GM23338 (cell line): ENCODE data around the gene BEST1. TPM values are rescaled to one million over a fixed set of nuclear protein-coding genes. Genes with fewer than 3 reads are reported as not detected.

Experiments
- ATAC-seq: fragments of 200-7000 bp; cut with Tn5 transposase; 3 replicates; pipeline ENCODE4 v1.9.1; 2020
- DNase-seq: peaks from one replicate; pipeline ENCODE4 v3.0.0-alpha.2; 2015; ENCODE audit warnings: low spot score
- H2AFZ ChIP-seq: fragments of 200-600 bp; sonication (generic); 2 replicates; pipeline ENCODE4 v1.8.0; 2016; ENCODE audit warnings: antibody characterized with exemption, mild to moderate bottlenecking, moderate library complexity
- H3F3A ChIP-seq: fragments of 200-600 bp; sonication (generic); replicated peaks from 2 replicates; pipeline ENCODE4 v1.8.0; 2017; ENCODE audit warnings: antibody characterized with exemption, mixed run types, low read depth
- H3K27ac ChIP-seq: fragments of 200-600 bp; sonication (generic); 2 replicates; pipeline ENCODE4 v1.6.1; 2016; ENCODE audit warnings: low read depth
- H3K27me3 ChIP-seq: fragments of 200-600 bp; sonication (generic); 2 replicates; pipeline ENCODE4 v1.8.0; 2016; ENCODE audit warnings: mild to moderate bottlenecking, mixed run types, moderate library complexity; ENCODE audit not compliant: insufficient read depth
- H3K36me3 ChIP-seq: fragments of 200-600 bp; sonication (generic); 2 replicates; pipeline ENCODE4 v1.8.0; 2016; ENCODE audit warnings: mild to moderate bottlenecking; ENCODE audit not compliant: insufficient read depth
- H3K4me1 ChIP-seq: fragments of 200-600 bp; sonication (generic); 2 replicates; pipeline ENCODE4 v1.8.0; 2016; ENCODE audit warnings: mild to moderate bottlenecking, moderate library complexity; ENCODE audit not compliant: insufficient read depth
- H3K4me2 ChIP-seq: fragments of 200-600 bp; sonication (generic); 2 replicates; pipeline ENCODE4 v1.7.1; 2017; ENCODE audit warnings: mixed run types
- H3K4me3 ChIP-seq: fragments of 200-600 bp; sonication (generic); 2 replicates; pipeline ENCODE4 v1.6.1; 2016; ENCODE audit warnings: mixed run types
- H3K79me2 ChIP-seq: fragments of 200-600 bp; sonication (generic); replicated peaks from 2 replicates; pipeline ENCODE4 v1.8.0; 2017; ENCODE audit warnings: mild to moderate bottlenecking; ENCODE audit not compliant: insufficient read depth
- H3K9me2 ChIP-seq: fragments of 200-600 bp; sonication (generic); 2 replicates; pipeline ENCODE4 v1.8.0; 2017; ENCODE audit not compliant: insufficient read depth
- H4K20me1 ChIP-seq: fragments of 200-600 bp; sonication (generic); replicated peaks from 2 replicates; pipeline ENCODE4 v1.8.0; 2017; ENCODE audit warnings: mild to moderate bottlenecking; ENCODE audit not compliant: insufficient read depth
- H3K27ac Mint-ChIP-seq: 2 replicates; pipeline ENCODE4 v1.8.0; 2020; ENCODE audit warnings: inconsistent platforms, mild to moderate bottlenecking, moderate library complexity, mixed read lengths
- H3K27me3 Mint-ChIP-seq: 3 replicates; pipeline ENCODE4 v1.8.0; 2022; ENCODE audit warnings: low read depth, mild to moderate bottlenecking, moderate library complexity, mixed read lengths, inconsistent platforms; ENCODE audit not compliant: insufficient read depth, poor library complexity
- H3K36me3 Mint-ChIP-seq: 3 replicates; pipeline ENCODE4 v1.8.0; 2021; ENCODE audit warnings: low read depth, mild to moderate bottlenecking, inconsistent platforms, moderate library complexity, mixed read lengths
- H3K4me1 Mint-ChIP-seq: 3 replicates; pipeline ENCODE4 v1.8.0; 2020; ENCODE audit warnings: mild to moderate bottlenecking, inconsistent platforms, mixed read lengths
- H3K4me3 Mint-ChIP-seq: 3 replicates; pipeline ENCODE4 v1.8.0; 2021; ENCODE audit warnings: moderate library complexity, mild to moderate bottlenecking, inconsistent platforms, mixed read lengths
- H3K9me3 Mint-ChIP-seq: 3 replicates; pipeline ENCODE4 v1.8.0; 2020; ENCODE audit warnings: moderate library complexity, mild to moderate bottlenecking, inconsistent platforms, mixed read lengths
- ETS1 ChIP-seq: IDR thresholded peaks from 2 replicates; pipeline ENCODE4 v1.6.1; 2016; ENCODE audit warnings: antibody characterized with exemption
- EZH2 ChIP-seq: fragments of 200-600 bp; sonication (generic); IDR thresholded peaks from one replicate; pipeline ENCODE4 v1.8.0; 2017; ENCODE audit warnings: antibody characterized with exemption, mild to moderate bottlenecking, low read depth; ENCODE audit not compliant: unreplicated experiment
- EZH2phosphoT487 ChIP-seq: fragments of 200-600 bp; sonication (generic); IDR thresholded peaks from one replicate; pipeline ENCODE4 v1.8.1; 2018; ENCODE audit warnings: antibody characterized with exemption; ENCODE audit not compliant: unreplicated experiment
- ZNF114 ChIP-seq: fragments of 250-450 bp; sonication (Bioruptor Pico); IDR thresholded peaks from 2 replicates; pipeline ENCODE4 v1.5.0; 2020; ENCODE audit warnings: mild to moderate bottlenecking, moderate library complexity
- ZNF462 ChIP-seq: fragments of 250-450 bp; sonication (Bioruptor Pico); IDR thresholded peaks from 2 replicates; pipeline ENCODE4 v1.5.0; 2020; ENCODE audit warnings: mild to moderate bottlenecking, moderate library complexity
- polyA plus RNA-seq: library from polyadenylated mRNA; unstranded; fragments of >200 nt; fragmentation: Nextera tagmentation; extraction: Ambion mirVana; gene quantifications from 2 replicates; pipeline ENCODE4 v1.2.1, GENCODE V29; 2016
- total RNA-seq: library from RNA; depleted of rRNA; stranded (reverse); fragments of >200 nt; shearing (Covaris generic); gene quantifications from 2 replicates; pipeline ENCODE4 v1.2.3, GENCODE V29; 2014

Gene BEST1
- total and polyA plus RNA-seq, 2 experiments from 2014 or later, result 0.35 to 0.44 TPM

- TF ChIP-seq ZNF462 (CRISPR knock-in tag) (no peak), EZH2 (no peak), ZNF114 (no peak)
Measured at GRCh38 chr11:61972672-61973475, 22.7 kb downstream of the BEST1 start (continued).

- H3K4me2 ChIP-seq, result no peak overlapping the region
- 0 out of 2 replicates have a peak, but pooled peaks cover 4% of the 10 kb centered on the region for H3K9me2 ChIP-seq
- H3K36me3 ChIP-seq, result no peaks in the 10 kb centered on the region
- peaks cover 6% of the 10 kb centered on the region for H3K79me2 ChIP-seq
- DNase-seq (no peak), ATAC-seq (no peak)
- H3F3A ChIP-seq, result 0 out of 2 replicates have a peak, but pooled peaks cover 6% of the 10 kb centered on the region
- H3K4me3 Mint-ChIP-seq, result no peak overlapping the region
- no peaks in the 10 kb centered on the region for H4K20me1 ChIP-seq
- no peak for TF ChIP-seq EZH2phosphoT487
- no peak for TF ChIP-seq ETS1
- peaks cover 33% of the 10 kb centered on the region for H3K4me1 ChIP-seq
- no peak overlapping the region for H3K4me3 ChIP-seq
- peaks cover 24% of the 10 kb centered on the region for H3K27me3 Mint-ChIP-seq
- no peak overlapping the region for H2AFZ ChIP-seq
- H3K27ac ChIP-seq, result 0 out of 2 replicates have a peak overlapping the region, but pooled peaks have one; percentile 59
- H3K9me3 Mint-ChIP-seq, result no peaks in the 10 kb centered on the region
- H3K27ac Mint-ChIP-seq, result peak overlapping the region; percentile 89
- no peaks in the 10 kb centered on the region for H3K36me3 Mint-ChIP-seq
- no peaks in the 10 kb centered on the region for H3K27me3 ChIP-seq
- peaks cover 44% of the 10 kb centered on the region for H3K4me1 Mint-ChIP-seq
Measured at GRCh38 chr11:61973476-61974162, 23.5 kb downstream of the BEST1 start.
